ENCODE data around the gene FSD1L. TPM values are rescaled to one million over a fixed set of nuclear protein-coding genes. Genes with fewer than 3 reads are reported as not detected.

The FSD1L gene
- total and polyA plus RNA-seq, 10 donors = 0.70 to 5.8 (median 4.3) TPM

GRCh38 chr9:105437704-105438103 is 10.1 kb upstream of the FSD1L start:
- H3K4me3 ChIP-seq = no peak overlapping the region
- intact Hi-C loops (cut with DNase I; ENCODE audit: low total_unique reads) = no loop called here
- H3K27me3 ChIP-seq (replicated peaks in 1 of 7) = no peaks in the 10 kb centered on the region
- TF ChIP-seq POLR2A (IDR thresholded peaks at IDR 0.05) = no peak
- no peak for TF ChIP-seq CTCF (IDR thresholded peaks at IDR 0.05 in 8 of 11, conservative IDR thresholded peaks at IDR 0.05 in 3 of 11)
- no peak for TF ChIP-seq POLR2AphosphoS5 (IDR thresholded peaks at IDR 0.05)
- no peaks in the 10 kb centered on the region for H3K36me3 ChIP-seq
- H3K4me1 ChIP-seq = no peaks in the 10 kb centered on the region
- DNase-seq = no peak
- no peaks in the 10 kb centered on the region for H3K9me3 ChIP-seq
- no peak overlapping the region for H3K27ac ChIP-seq
- 64 to 83% (median 73%) methylated on average over 1 of the region's 1 CpG for WGBS, 5 donors

- no peaks in the 10 kb centered on the region for H3K9me3 ChIP-seq
- DNase-seq = no peak
Measured at GRCh38 chr9:105438141-105438806, 9.6 kb upstream of the FSD1L start.

GRCh38 chr9:105439428-105439827 is 8.4 kb upstream of the FSD1L start:
- intact Hi-C loops (cut with DNase I; ENCODE audit: low total_unique reads) = no loop called here

More at GRCh38 chr9:105438141-105438806, 9.6 kb upstream of the FSD1L start:
- H3K4me1 ChIP-seq = no peaks in the 10 kb centered on the region
- TF ChIP-seq POLR2AphosphoS5 (IDR thresholded peaks at IDR 0.05) (no peak), POLR2A (IDR thresholded peaks at IDR 0.05) (no peak), CTCF (IDR thresholded peaks at IDR 0.05 in 8 of 11, conservative IDR thresholded peaks at IDR 0.05 in 3 of 11) (no peak)
- no peaks in the 10 kb centered on the region for H3K36me3 ChIP-seq
- no peak overlapping the region for H3K4me3 ChIP-seq
- 66 to 86% (median 84%) methylated on average over 8 of the region's 8 CpGs for WGBS, 5 donors
- no peak overlapping the region for H3K27ac ChIP-seq
- intact Hi-C loops (cut with DNase I; ENCODE audit: low total_unique reads) = no loop called here
- H3K27me3 ChIP-seq (replicated peaks in 1 of 7) = no peaks in the 10 kb centered on the region

More at GRCh38 chr9:105439428-105439827, 8.4 kb upstream of the FSD1L start:
- DNase-seq = no peak
- TF ChIP-seq POLR2AphosphoS5 (IDR thresholded peaks at IDR 0.05) = no peak
- no peak for TF ChIP-seq POLR2A (IDR thresholded peaks at IDR 0.05)
- TF ChIP-seq CTCF (IDR thresholded peaks at IDR 0.05 in 8 of 11, conservative IDR thresholded peaks at IDR 0.05 in 3 of 11) = no peak
- Histone ChIP-seq H3K4me1 (no peaks in the 10 kb centered on the region), H3K27ac (no peak overlapping the region), H3K36me3 (no peaks in the 10 kb centered on the region), H3K27me3 (replicated peaks in 1 of 7) (no peaks in the 10 kb centered on the region), H3K9me3 (no peaks in the 10 kb centered on the region), H3K4me3 (no peak overlapping the region)
